DND-41 (cell line): ENCODE results near the gene VWA8.

Experiments used
- ATAC-seq: fragments of 200-7000 bp; cut with Tn5 transposase; 3 replicates; pipeline ENCODE4 v1.9.1; 2021; ENCODE audit warnings: low read depth; ENCODE audit not compliant: insufficient read depth
- DNase-seq: peaks from one replicate; pipeline ENCODE4 v3.0.0-alpha.2; 2020
- H2AFZ ChIP-seq: 2 replicates; pipeline ENCODE4 v1.6.0; 2012; ENCODE audit warnings: low read depth, low read length
- H3K27ac ChIP-seq: 2 replicates; pipeline ENCODE4 v1.5.1; 2012; ENCODE audit warnings: low read length, inconsistent platforms
- H3K27me3 ChIP-seq: fragments of 200-600 bp; sonication (generic); 2 replicates; pipeline ENCODE4 v1.6.0; 2012; ENCODE audit warnings: low read length, mild to moderate bottlenecking, inconsistent platforms; ENCODE audit not compliant: insufficient read depth, poor library complexity
- H3K36me3 ChIP-seq: 2 replicates; pipeline ENCODE4 v1.5.1; 2012; ENCODE audit warnings: low read length, inconsistent platforms; ENCODE audit not compliant: insufficient read depth
- H3K4me1 ChIP-seq: 2 replicates; pipeline ENCODE4 v1.5.1; 2012; ENCODE audit warnings: mild to moderate bottlenecking, low read length; ENCODE audit not compliant: insufficient read depth
- H3K4me2 ChIP-seq: 2 replicates; pipeline ENCODE4 v1.6.0; 2012; ENCODE audit warnings: mild to moderate bottlenecking, moderate library complexity, low read length, inconsistent platforms; ENCODE audit not compliant: insufficient read depth
- H3K4me3 ChIP-seq, 2 experiments: fragments of 200-600 bp in 1 of 2; shearing (Covaris generic) in 1 of 2; 2 replicates each; pipeline ENCODE4 v1.5.1; 2012 to 2016; ENCODE audit warnings: inconsistent platforms in 2 of 2, low read length in 2 of 2, mild to moderate bottlenecking in 2 of 2, low read depth in 1 of 2, moderate library complexity in 1 of 2
- H3K79me2 ChIP-seq: 2 replicates; pipeline ENCODE4 v1.6.0; 2012; ENCODE audit warnings: low read length, inconsistent platforms; ENCODE audit not compliant: insufficient read depth
- H3K9ac ChIP-seq: 2 replicates; pipeline ENCODE4 v1.6.0; 2012; ENCODE audit warnings: low read depth, mild to moderate bottlenecking, inconsistent platforms, low read length, moderate library complexity
- H3K9me3 ChIP-seq: 2 replicates; pipeline ENCODE4 v1.5.1; 2012; ENCODE audit warnings: low read length, moderate library complexity, mild to moderate bottlenecking, inconsistent platforms; ENCODE audit not compliant: insufficient read depth, severe bottlenecking
- H4K20me1 ChIP-seq: 2 replicates; pipeline ENCODE4 v1.6.0; 2012; ENCODE audit warnings: low read length; ENCODE audit not compliant: insufficient read depth
- CTCF ChIP-seq: IDR thresholded peaks from 2 replicates; pipeline ENCODE4 v1.5.1; 2012; ENCODE audit warnings: borderline replicate concordance, low read length, moderate library complexity, mild to moderate bottlenecking; ENCODE audit not compliant: poor library complexity, severe bottlenecking; ENCODE audit errors: extremely low read depth
- EZH2 ChIP-seq: IDR thresholded peaks from 3 replicates; pipeline ENCODE4 v1.6.1; 2012; ENCODE audit warnings: borderline replicate concordance, low read depth, mild to moderate bottlenecking, moderate library complexity, low read length, inconsistent platforms; ENCODE audit not compliant: severe bottlenecking

VWA8 gene

GRCh38 chr13:41588448-41588847, 372.5 kb downstream of the VWA8 start:
- H2AFZ ChIP-seq, result no peak overlapping the region
- DNase-seq (no peak), ATAC-seq (no peak)
- no peaks in the 10 kb centered on the region for H4K20me1 ChIP-seq
- H3K9ac ChIP-seq, result no peak overlapping the region
- no peaks in the 10 kb centered on the region for H3K4me1 ChIP-seq
- H3K36me3 ChIP-seq, result peaks cover 18% of the 10 kb centered on the region; the same call in 1 of the 2 replicates
- H3K4me2 ChIP-seq, result no peak overlapping the region
- no peak overlapping the region for H3K4me3 ChIP-seq
- no peaks in the 10 kb centered on the region for H3K9me3 ChIP-seq
- H3K27me3 ChIP-seq, result no peaks in the 10 kb centered on the region
- TF ChIP-seq EZH2, result no peak
- TF ChIP-seq CTCF, result no peak
- H3K27ac ChIP-seq, result no peak overlapping the region
- H3K79me2 ChIP-seq, result no peaks in the 10 kb centered on the region

GRCh38 chr13:41587490-41587889, 373.4 kb downstream of the VWA8 start:
- H3K4me2 ChIP-seq, result no peak overlapping the region
- ATAC-seq, result no peak

GRCh38 chr13:41586216-41586615, 374.7 kb downstream of the VWA8 start:
- ATAC-seq (no peak), DNase-seq (no peak)
- Histone ChIP-seq H3K36me3 (peaks cover 24% of the 10 kb centered on the region; the same call in 1 of the 2 replicates), H3K4me2 (no peak overlapping the region), H3K27ac (no peak overlapping the region), H3K9me3 (no peaks in the 10 kb centered on the region), H3K79me2 (no peaks in the 10 kb centered on the region), H2AFZ (no peak overlapping the region), H3K4me3 (no peak overlapping the region), H4K20me1 (no peaks in the 10 kb centered on the region), H3K27me3 (no peaks in the 10 kb centered on the region), H3K4me1 (no peaks in the 10 kb centered on the region), H3K9ac (no peak overlapping the region)
- no peak for TF ChIP-seq EZH2
- TF ChIP-seq CTCF, result no peak

More at GRCh38 chr13:41587490-41587889, 373.4 kb downstream of the VWA8 start:
- peaks cover 24% of the 10 kb centered on the region; the same call in 1 of the 2 replicates for H3K36me3 ChIP-seq
- H3K79me2 ChIP-seq, result no peaks in the 10 kb centered on the region
- no peaks in the 10 kb centered on the region for H3K4me1 ChIP-seq
- no peaks in the 10 kb centered on the region for H3K9me3 ChIP-seq
- H3K27me3 ChIP-seq, result no peaks in the 10 kb centered on the region
- peak; percentile 3 for TF ChIP-seq CTCF
- TF ChIP-seq EZH2, result no peak
- H3K27ac ChIP-seq, result no peak overlapping the region
- no peak overlapping the region for H3K4me3 ChIP-seq
- no peak overlapping the region for H2AFZ ChIP-seq
- H4K20me1 ChIP-seq, result no peaks in the 10 kb centered on the region
- DNase-seq, result no peak
- H3K9ac ChIP-seq, result no peak overlapping the region

GRCh38 chr13:41582027-41582463, 378.9 kb downstream of the VWA8 start:
- no peak for ATAC-seq
- Histone ChIP-seq H3K27ac (no peak overlapping the region), H3K9ac (no peak overlapping the region), H3K4me1 (no peaks in the 10 kb centered on the region), H3K4me3 (no peak overlapping the region), H2AFZ (no peak overlapping the region), H3K27me3 (no peaks in the 10 kb centered on the region), H3K36me3 (peaks cover 13% of the 10 kb centered on the region; the same call in 1 of the 2 replicates), H3K9me3 (no peaks in the 10 kb centered on the region), H3K79me2 (no peaks in the 10 kb centered on the region), H4K20me1 (no peaks in the 10 kb centered on the region), H3K4me2 (no peak overlapping the region)
- no peak for DNase-seq
- no peak for TF ChIP-seq CTCF
- no peak for TF ChIP-seq EZH2
